SKM-1 treated with dmso at 0.1 percent for 144 hours (cell line): Measurements from ENCODE around the gene GRID1.

Source experiments
- DNase-seq: peaks from one replicate; lab custom pipeline; 2025; ENCODE audit not compliant: unreplicated experiment; lab: John Stamatoyannopoulos, UW

GRID1 gene

GRCh38 chr10:86153751-86154150 is 212.8 kb downstream of the GRID1 start:
- no peak for DNase-seq

- DNase-seq: no peak
Observed at GRCh38 chr10:86152911-86153310, 213.7 kb downstream of the GRID1 start.

- DNase-seq: no peak
Observed at GRCh38 chr10:86152354-86152753, 214.2 kb downstream of the GRID1 start.

GRCh38 chr10:86151613-86152012 is 215.0 kb downstream of the GRID1 start:
- DNase-seq: no peak

- DNase-seq: no peak
Observed at GRCh38 chr10:86149257-86149656, 217.3 kb downstream of the GRID1 start.

GRCh38 chr10:86148117-86148516 is 218.5 kb downstream of the GRID1 start:
- DNase-seq: no peak

- DNase-seq: no peak
Observed at GRCh38 chr10:86144301-86144700, 222.3 kb downstream of the GRID1 start.

- DNase-seq: no peak
Observed at GRCh38 chr10:86141896-86142295, 224.7 kb downstream of the GRID1 start.

- DNase-seq: no peak
Observed at GRCh38 chr10:86139066-86139657, 227.4 kb downstream of the GRID1 start.

GRCh38 chr10:86138551-86139065 is 228.0 kb downstream of the GRID1 start:
- DNase-seq: no peak

GRCh38 chr10:86137561-86137960 is 229.0 kb downstream of the GRID1 start:
- DNase-seq: no peak

- DNase-seq: no peak
Observed at GRCh38 chr10:86136934-86137333, 229.7 kb downstream of the GRID1 start.

GRCh38 chr10:86135191-86135590 is 231.4 kb downstream of the GRID1 start:
- DNase-seq: no peak

GRCh38 chr10:86130737-86131475 is 235.7 kb downstream of the GRID1 start:
- no peak for DNase-seq

GRCh38 chr10:86130041-86130440 is 236.6 kb downstream of the GRID1 start:
- no peak for DNase-seq

GRCh38 chr10:86128360-86128759 is 238.2 kb downstream of the GRID1 start:
- no peak for DNase-seq

- DNase-seq: no peak
Observed at GRCh38 chr10:86127274-86127819, 239.2 kb downstream of the GRID1 start.

GRCh38 chr10:86124734-86125133 is 241.9 kb downstream of the GRID1 start:
- no peak for DNase-seq

GRCh38 chr10:86123715-86124114 is 242.9 kb downstream of the GRID1 start:
- no peak for DNase-seq

GRCh38 chr10:86123304-86123703 is 243.3 kb downstream of the GRID1 start:
- no peak for DNase-seq

GRCh38 chr10:86122646-86123045 is 243.9 kb downstream of the GRID1 start:
- no peak for DNase-seq

GRCh38 chr10:86121200-86121599 is 245.4 kb downstream of the GRID1 start:
- no peak for DNase-seq
